Measurements from ENCODE around the gene KRT82.

DNA sequence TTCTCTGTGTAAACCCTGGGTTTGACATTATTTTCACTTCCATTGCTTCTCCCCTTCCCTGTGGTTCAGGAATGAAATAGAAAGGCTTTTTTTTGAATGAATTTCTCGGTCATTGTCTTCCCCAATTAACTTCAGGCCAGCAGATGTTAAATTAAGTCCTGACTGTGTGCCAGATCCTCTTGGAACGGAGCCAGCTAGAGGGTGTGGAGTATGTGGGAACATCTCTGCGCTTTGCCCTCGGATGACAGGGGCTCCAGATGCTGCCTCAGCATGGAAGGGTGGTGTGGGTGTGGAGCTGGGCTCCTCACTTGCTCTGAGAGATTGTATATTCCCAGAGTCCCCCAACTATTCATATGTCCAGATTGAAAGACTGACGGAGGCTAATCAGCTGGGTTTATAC is 51.9 kb downstream of the KRT82 start:
- TF ChIP-seq POLR2AphosphoS5 (IDR thresholded peaks at IDR 0.05), result no peak
- TF ChIP-seq, protein P1, sequence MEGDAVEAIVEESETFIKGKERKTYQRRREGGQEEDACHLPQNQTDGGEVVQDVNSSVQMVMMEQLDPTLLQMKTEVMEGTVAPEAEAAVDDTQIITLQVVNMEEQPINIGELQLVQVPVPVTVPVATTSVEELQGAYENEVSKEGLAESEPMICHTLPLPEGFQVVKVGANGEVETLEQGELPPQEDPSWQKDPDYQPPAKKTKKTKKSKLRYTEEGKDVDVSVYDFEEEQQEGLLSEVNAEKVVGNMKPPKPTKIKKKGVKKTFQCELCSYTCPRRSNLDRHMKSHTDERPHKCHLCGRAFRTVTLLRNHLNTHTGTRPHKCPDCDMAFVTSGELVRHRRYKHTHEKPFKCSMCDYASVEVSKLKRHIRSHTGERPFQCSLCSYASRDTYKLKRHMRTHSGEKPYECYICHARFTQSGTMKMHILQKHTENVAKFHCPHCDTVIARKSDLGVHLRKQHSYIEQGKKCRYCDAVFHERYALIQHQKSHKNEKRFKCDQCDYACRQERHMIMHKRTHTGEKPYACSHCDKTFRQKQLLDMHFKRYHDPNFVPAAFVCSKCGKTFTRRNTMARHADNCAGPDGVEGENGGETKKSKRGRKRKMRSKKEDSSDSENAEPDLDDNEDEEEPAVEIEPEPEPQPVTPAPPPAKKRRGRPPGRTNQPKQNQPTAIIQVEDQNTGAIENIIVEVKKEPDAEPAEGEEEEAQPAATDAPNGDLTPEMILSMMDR (IDR thresholded peaks at IDR 0.05), result no peak
